GM18873 (cell line): ENCODE results near the gene DNAH12.
"Not testable (repeated sequence)": the region's sequence is repeated elsewhere in the genome, so short reads cannot be mapped to it uniquely, and the experiment has no call there.

Experiments used
- ATAC-seq: cut with Tn5 transposase; IDR thresholded peaks from one replicate; pipeline ENCODE4 v1.9.1; 2021; ENCODE audit warnings: mild to moderate bottlenecking, moderate library complexity, moderate number of reproducible peaks; ENCODE audit not compliant: unreplicated experiment, low FRiP score

Gene DNAH12

GRCh38 chr3:57331078-57331610 is 213.0 kb downstream of the DNAH12 start:
- no peak for ATAC-seq

- not testable (repeated sequence) for ATAC-seq
Measured at GRCh38 chr3:57326498-57326897, 217.6 kb downstream of the DNAH12 start.

GRCh38 chr3:57314204-57314603 is 229.9 kb downstream of the DNAH12 start:
- no peak for ATAC-seq

GRCh38 chr3:57309769-57310360 is 234.3 kb downstream of the DNAH12 start:
- ATAC-seq = no peak

- not testable (repeated sequence) for ATAC-seq
Measured at GRCh38 chr3:57303520-57303919, 240.6 kb downstream of the DNAH12 start.

- no peak for ATAC-seq
Measured at GRCh38 chr3:57298041-57298440, 246.1 kb downstream of the DNAH12 start.

- no peak for ATAC-seq
Measured at GRCh38 chr3:57292897-57293526, 251.1 kb downstream of the DNAH12 start.

GRCh38 chr3:57292159-57292896 is 251.8 kb downstream of the DNAH12 start, which contains the start of gene ASB14:
ASB14 (minus strand) TSS chr3:57292685; CDS start chr3:57292033, 652 bp downstream.
- ATAC-seq = no peak

- ATAC-seq = no peak
Measured at GRCh38 chr3:57288403-57288802, 255.7 kb downstream of the DNAH12 start.

- no peak for ATAC-seq
Measured at GRCh38 chr3:57287205-57287604, 256.9 kb downstream of the DNAH12 start.

GRCh38 chr3:57283334-57283733 is 260.8 kb downstream of the DNAH12 start:
- ATAC-seq = no peak

- no peak for ATAC-seq
Measured at GRCh38 chr3:57281715-57282114, 262.4 kb downstream of the DNAH12 start.

GRCh38 chr3:57279685-57280084 is 264.5 kb downstream of the DNAH12 start:
- ATAC-seq = no peak

- ATAC-seq = no peak
Measured at GRCh38 chr3:57278237-57278636, 265.9 kb downstream of the DNAH12 start.

- ATAC-seq = no peak
Measured at GRCh38 chr3:57275393-57275792, 268.8 kb downstream of the DNAH12 start.

- ATAC-seq = no peak
Measured at GRCh38 chr3:57274845-57275244, 269.3 kb downstream of the DNAH12 start.

- ATAC-seq = no peak
Measured at GRCh38 chr3:57268416-57268815, 275.7 kb downstream of the DNAH12 start.

GRCh38 chr3:57261929-57262328 is 282.2 kb downstream of the DNAH12 start:
- no peak for ATAC-seq

- no peak for ATAC-seq
Measured at GRCh38 chr3:57261119-57261518, 283.0 kb downstream of the DNAH12 start.

GRCh38 chr3:57257678-57258077 is 286.5 kb downstream of the DNAH12 start:
- no peak for ATAC-seq

- ATAC-seq = no peak
Measured at GRCh38 chr3:57256844-57257243, 287.3 kb downstream of the DNAH12 start.
